ENCODE measurements around the gene GDPD3.
A peak's percentile ranks its signal among the peaks of the same experiment; 100 is the strongest.

GDPD3 gene

DNA sequence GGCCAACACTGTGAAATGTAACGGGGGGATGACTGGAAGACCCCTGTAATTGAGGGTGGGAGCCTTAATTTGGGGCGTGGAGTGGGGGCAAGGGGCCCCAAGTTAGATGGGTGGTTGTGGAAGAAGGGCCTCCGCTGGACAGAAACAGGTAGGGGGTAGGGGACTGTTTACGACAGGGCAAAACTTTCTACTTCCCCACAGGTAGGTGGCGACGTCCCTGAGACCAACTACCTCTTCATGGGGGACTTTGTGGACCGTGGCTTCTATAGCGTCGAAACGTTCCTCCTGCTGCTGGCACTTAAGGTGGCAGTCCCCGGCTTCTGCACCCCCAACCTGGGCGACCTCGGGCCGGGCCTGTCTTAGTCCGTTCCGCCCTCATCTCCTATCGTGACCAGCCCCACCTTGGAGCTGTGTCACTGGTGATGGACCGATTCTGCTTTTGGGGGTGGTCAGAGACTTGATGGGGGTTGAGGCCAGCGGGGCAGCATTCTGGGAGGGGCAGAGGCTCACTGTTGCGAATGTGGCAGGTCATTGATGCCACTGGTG, 30.7 kb downstream of the GDPD3 start:
- Histone ChIP-seq H3K4me1 (peaks cover 9 to 75% (median 46%) of the 10 kb centered on the region in 10 experiments), H3K4me3 (no peak overlapping the region), H3K27ac (peak overlapping the region in 1 of 11 experiments; percentile 3; a peak in 1 of 22 replicates), H3K4me2 (no peak overlapping the region), H3K27me3 (no peaks in the 10 kb centered on the region), H3K36me3 (peaks cover 80 to 99% (median 93%) of the 10 kb centered on the region in 11 experiments), H3K9me3 (replicated peaks in 1 of 11) (no peaks in the 10 kb centered on the region), H4K20me1 (peaks cover 35 to 92% (median 67%) of the 10 kb centered on the region in 11 experiments), H3K9ac (peak overlapping the region in 2 of 11 experiments; percentile 4 to 8; a peak in 1 of 22 replicates)
- TF ChIP-seq Cebpa-rat (IDR thresholded peaks at IDR 0.05): no peak

DNA sequence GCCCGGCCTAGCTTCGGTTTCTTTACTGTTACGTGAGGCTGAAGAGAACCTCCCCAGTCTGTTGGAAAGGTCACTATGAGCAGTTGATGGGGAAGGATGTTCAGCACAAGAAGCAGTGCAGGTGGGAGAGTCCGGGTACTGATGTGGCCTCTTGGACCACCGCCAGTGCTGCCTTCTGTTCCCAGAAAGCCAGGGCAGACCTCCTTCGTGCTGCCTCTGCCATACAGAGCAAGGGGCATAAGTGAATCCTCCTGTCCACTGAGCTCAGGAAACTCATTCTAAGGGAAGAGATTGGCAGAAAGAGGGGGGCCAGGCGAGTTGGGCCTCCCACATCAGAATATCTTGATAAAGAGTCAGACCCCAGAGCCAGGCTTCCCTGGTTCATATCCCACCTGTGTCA, 33.9 kb downstream of the GDPD3 start:
- peaks cover 24 to 61% (median 38%) of the 10 kb centered on the region in 10 experiments for H3K4me1 ChIP-seq
- H3K9me3 ChIP-seq (replicated peaks in 1 of 11): no peaks in the 10 kb centered on the region
- H4K20me1 ChIP-seq: peaks cover 50 to 81% (median 70%) of the 10 kb centered on the region in 11 experiments
- TF ChIP-seq Cebpa-rat (IDR thresholded peaks at IDR 0.05): no peak
- H3K9ac ChIP-seq: 0 out of 22 replicates have a peak overlapping the region, but pooled peaks of 1 of the 11 experiments have one; percentile 29
- peak overlapping the region in 1 of 11 experiments; percentile 97; a peak in 1 of 22 replicates for H3K4me2 ChIP-seq
- H3K36me3 ChIP-seq: peaks cover 72 to 79% (median 75%) of the 10 kb centered on the region in 11 experiments
- no peaks in the 10 kb centered on the region for H3K27me3 ChIP-seq
- no peak overlapping the region for H3K4me3 ChIP-seq
- no peak overlapping the region for H3K27ac ChIP-seq

- Histone ChIP-seq H3K27ac (peak overlapping the region in 1 of 11 experiments; percentile 86; a peak in 1 of 22 replicates), H3K9me3 (replicated peaks in 1 of 11) (no peaks in the 10 kb centered on the region), H4K20me1 (peaks cover 50 to 74% (median 67%) of the 10 kb centered on the region in 11 experiments), H3K4me2 (peak overlapping the region in 6 of 11 experiments; percentile 84 to 98 (median 95); a peak in 8 of 22 replicates), H3K27me3 (no peaks in the 10 kb centered on the region), H3K4me3 (peak overlapping the region in 2 of 10 experiments; percentile 93 to 95; a peak in 2 of 20 replicates), H3K9ac (peak overlapping the region in 9 of 11 experiments; percentile 15 to 98 (median 94); a peak in 13 of 22 replicates), H3K4me1 (peaks cover 24 to 62% (median 40%) of the 10 kb centered on the region in 10 experiments), H3K36me3 (peaks cover 65 to 77% (median 73%) of the 10 kb centered on the region in 11 experiments)
- TF ChIP-seq Cebpa-rat (IDR thresholded peaks at IDR 0.05): no peak
Observed at GRCh38 chr16:30078744-30079143, 34.6 kb downstream of the GDPD3 start.

GRCh38 chr16:30077656-30078055, 35.7 kb downstream of the GDPD3 start:
- TF ChIP-seq Cebpa-rat (IDR thresholded peaks at IDR 0.05): no peak
- Histone ChIP-seq H3K4me3 (peak overlapping the region; percentile 83 to 98 (median 94); a peak in 14 of 20 replicates), H3K9me3 (replicated peaks in 1 of 11) (no peaks in the 10 kb centered on the region), H3K36me3 (peaks cover 62 to 77% (median 72%) of the 10 kb centered on the region in 11 experiments), H3K27ac (peak overlapping the region in 7 of 11 experiments; percentile 21 to 93 (median 86); a peak in 10 of 22 replicates), H3K9ac (peak overlapping the region; percentile 86 to 98 (median 94); a peak in 21 of 22 replicates), H4K20me1 (peaks cover 45 to 68% (median 58%) of the 10 kb centered on the region in 11 experiments), H3K4me2 (peak overlapping the region; percentile 84 to 98 (median 93)), H3K27me3 (no peaks in the 10 kb centered on the region), H3K4me1 (peaks cover 24 to 61% (median 41%) of the 10 kb centered on the region in 10 experiments)

- no peaks in the 10 kb centered on the region for H3K27me3 ChIP-seq
- TF ChIP-seq Cebpa-rat (IDR thresholded peaks at IDR 0.05): no peak
- H3K4me1 ChIP-seq: peaks cover 24 to 73% (median 41%) of the 10 kb centered on the region in 10 experiments
- H3K4me3 ChIP-seq: peak overlapping the region; percentile 83 to 98 (median 94)
- peak overlapping the region; percentile 84 to 98 (median 93) for H3K4me2 ChIP-seq
- H3K27ac ChIP-seq: peak overlapping the region; percentile 83 to 93 (median 88)
- peak overlapping the region; percentile 86 to 98 (median 94) for H3K9ac ChIP-seq
- H3K9me3 ChIP-seq (replicated peaks in 1 of 11): no peaks in the 10 kb centered on the region
- peaks cover 55 to 71% (median 59%) of the 10 kb centered on the region in 11 experiments for H4K20me1 ChIP-seq
- peaks cover 65 to 77% (median 72%) of the 10 kb centered on the region in 11 experiments for H3K36me3 ChIP-seq
Observed at GRCh38 chr16:30076276-30076791, 37.0 kb downstream of the GDPD3 start.

DNA sequence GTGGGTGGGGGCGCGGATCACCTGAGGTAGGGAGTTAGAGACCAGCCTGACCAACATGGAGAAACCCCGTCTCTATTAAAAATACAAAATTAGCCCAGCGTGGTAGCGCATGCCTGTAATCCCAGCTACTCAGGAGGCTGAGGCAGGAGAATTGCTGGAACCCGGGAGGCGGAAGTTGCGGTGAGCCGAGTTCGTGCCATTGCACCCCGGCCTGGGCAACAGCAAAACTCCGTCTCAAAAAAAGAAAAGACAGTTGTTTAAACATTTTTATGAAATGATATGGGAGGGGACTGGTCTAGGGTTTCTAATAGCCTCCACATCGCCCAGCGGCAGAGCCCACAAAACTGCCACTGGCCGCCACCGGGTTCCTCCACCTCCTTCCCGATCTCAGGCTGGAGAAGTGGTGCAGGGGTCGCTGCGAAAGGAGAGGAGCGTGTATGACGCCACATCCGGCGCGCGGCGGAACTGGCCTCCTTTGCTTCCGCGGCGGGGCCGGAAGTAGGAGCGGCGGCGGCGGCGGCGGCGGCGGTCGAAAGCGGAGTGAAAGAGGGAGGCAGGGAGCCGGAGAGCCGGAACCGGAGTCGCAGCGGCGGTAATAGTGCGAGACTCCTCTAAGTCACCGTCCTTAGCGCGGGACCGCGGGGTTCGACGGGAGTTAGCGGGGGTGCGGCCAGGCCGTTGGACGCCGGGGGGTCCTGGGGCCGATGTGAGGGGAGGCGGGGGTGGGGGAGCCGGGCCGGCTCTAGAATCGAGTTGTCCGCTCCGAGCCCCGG, 37.6 kb downstream of the GDPD3 start, which contains the start of gene PPP4C:
PPP4C (plus strand) TSS at position 492 of the 773 bp plus-strand sequence. CDS start 384 bp downstream, outside the sequence.
- H4K20me1 ChIP-seq: peaks cover 54 to 71% (median 59%) of the 10 kb centered on the region in 11 experiments
- H3K9ac ChIP-seq: peak within 1 kb of the TSS; percentile 86 to 98 (median 94)
- H3K9me3 ChIP-seq (replicated peaks in 1 of 11): no peaks in the 10 kb centered on the region
- H3K27ac ChIP-seq: peak within 1 kb of the TSS; percentile 83 to 93 (median 88)
- peak within 1 kb of the TSS; percentile 83 to 98 (median 94) for H3K4me3 ChIP-seq
- H3K4me1 ChIP-seq: peaks cover 25 to 79% (median 43%) of the 10 kb centered on the region in 10 experiments
- H3K27me3 ChIP-seq: no peaks in the 10 kb centered on the region
- H3K4me2 ChIP-seq: peak within 1 kb of the TSS; percentile 84 to 98 (median 93)
- TF ChIP-seq Cebpa-rat (IDR thresholded peaks at IDR 0.05): no peak; a peak in 1 of 22 replicates
- H3K36me3 ChIP-seq: peaks cover 65 to 77% (median 72%) of the 10 kb centered on the region in 11 experiments

DNA sequence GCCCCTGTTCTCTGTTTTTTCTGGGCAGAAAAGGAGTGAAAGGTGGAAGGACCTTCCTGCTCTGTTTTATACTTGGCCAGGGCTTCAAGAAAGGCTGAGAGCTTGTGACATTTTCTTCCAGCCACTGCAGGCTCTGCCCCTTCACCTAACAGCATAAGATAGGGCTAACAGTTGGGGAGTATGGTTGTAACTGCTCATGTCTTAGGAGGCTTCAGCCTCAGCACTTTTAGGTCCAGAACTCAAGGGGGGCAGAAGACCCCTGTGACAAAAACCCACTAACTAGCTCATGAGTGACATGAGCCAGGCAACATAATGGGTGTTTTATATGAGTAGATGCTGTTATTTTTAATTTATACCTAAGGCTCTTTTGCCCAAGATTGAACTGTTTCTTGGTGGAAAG, 42.8 kb downstream of the GDPD3 start:
- peak overlapping the region in 6 of 10 experiments; percentile 97 to 99 (median 98); a peak in 12 of 20 replicates for H3K4me3 ChIP-seq
- TF ChIP-seq Cebpa-rat (IDR thresholded peaks at IDR 0.05): no peak
- H3K4me1 ChIP-seq: peaks cover 51 to 86% (median 59%) of the 10 kb centered on the region in 10 experiments
- no peaks in the 10 kb centered on the region for H3K27me3 ChIP-seq
- peak overlapping the region; percentile 39 to 97 (median 91); a peak in 20 of 22 replicates for H3K9ac ChIP-seq
- H3K4me2 ChIP-seq: peak overlapping the region; percentile 97 to 99 (median 99); a peak in 21 of 22 replicates
- H3K27ac ChIP-seq: peak overlapping the region in 7 of 11 experiments; percentile 20 to 54 (median 32); a peak in 6 of 22 replicates
- H4K20me1 ChIP-seq: peaks cover 63 to 81% (median 71%) of the 10 kb centered on the region in 11 experiments
- H3K9me3 ChIP-seq (replicated peaks in 1 of 11): no peaks in the 10 kb centered on the region
- H3K36me3 ChIP-seq: peaks cover 74 to 90% (median 83%) of the 10 kb centered on the region in 11 experiments
